Transverse colon (tissue), 4 donors: ENCODE data around the gene MED25. TPM values are rescaled to one million over a fixed set of nuclear protein-coding genes. Genes with fewer than 3 reads are reported as not detected.

ENCODE experiments used
- DNase-seq: peaks from one replicate; pipeline ENCODE4 v3.0.0-alpha.2; 2019
- H3K27ac ChIP-seq, 4 donors: fragments of 200-600 bp; sonication (generic); 2 replicates each; pipeline ENCODE4 v1.5.1; 2016 to 2018; ENCODE audit warnings: inconsistent platforms in 4 of 4
- H3K27me3 ChIP-seq: fragments of 200-600 bp; sonication (generic); 2 replicates; pipeline ENCODE4 v1.5.1; 2017; ENCODE audit warnings: inconsistent platforms
- H3K36me3 ChIP-seq, 4 donors: fragments of 200-600 bp; sonication (generic); 2 replicates each; pipeline ENCODE4 v1.5.1; 2017 to 2019; ENCODE audit warnings: inconsistent platforms in 4 of 4
- H3K4me1 ChIP-seq, 4 donors: fragments of 200-600 bp; sonication (generic); 2 replicates each; pipeline ENCODE4 v1.5.1; 2017 to 2020; ENCODE audit warnings: inconsistent platforms in 4 of 4
- H3K4me3 ChIP-seq, 4 donors: fragments of 200-600 bp; sonication (generic); 1 replicate in 1 of 4; 2 replicates in 3 of 4; pipeline versions ENCODE4 v1.5.1 to v1.6.1; 2017 to 2019; ENCODE audit warnings: inconsistent platforms in 4 of 4
- H3K9me3 ChIP-seq, 2 donors: fragments of 200-600 bp; sonication (generic); 2 replicates each; pipeline ENCODE4 v1.5.1; 2017 to 2019; ENCODE audit warnings: inconsistent platforms in 2 of 2
- CTCF ChIP-seq, 5 experiments: fragments of 200-600 bp in 3 of 5; fragments of 450-650 bp in 2 of 5; sonication (generic) in 3 of 5; IDR thresholded peaks; 1 replicate in 2 of 5; 2 replicates in 3 of 5; pipeline ENCODE4 v1.5.1; 2016 to 2017; ENCODE audit warnings: antibody characterized with exemption in 5 of 5, inconsistent platforms in 3 of 5, mild to moderate bottlenecking in 2 of 5, moderate library complexity in 1 of 5
- EP300 ChIP-seq: sonication (generic); formaldehyde crosslinking; IDR thresholded peaks from one replicate; pipeline ENCODE4 v1.6.1; 2017; ENCODE audit warnings: antibody characterized with exemption, low read depth
- POLR2A ChIP-seq: fragments of 450-650 bp; IDR thresholded peaks from one replicate; pipeline ENCODE4 v1.6.1; 2016; ENCODE audit warnings: antibody characterized with exemption, mild to moderate bottlenecking, moderate library complexity
- POLR2AphosphoS5 ChIP-seq, 3 donors: sonication (generic); formaldehyde crosslinking; IDR thresholded peaks; one replicate each; pipeline ENCODE4 v1.6.1; 2016; ENCODE audit warnings: antibody characterized with exemption in 3 of 3
- WGBS, 2 donors: methylation state at CpG; one replicate each; pipeline ENCODE4 v1.1.5; 2018; ENCODE audit warnings: low coverage in 1 of 2; 5-methylcytosine and 5-hydroxymethylcytosine counted together
- in situ Hi-C, 4 donors: fragments of 200-750 bp; cut with MboI; loops; one replicate each; pipeline versions ENCODE4 v1.15.0 to v1.15.1; 2017; ENCODE audit warnings: low sequenced_read_pairs in 3 of 4, low pct_ligation_motif_present in 1 of 4, low pct_unique_long_range_greater_than_20kb in 1 of 4
- intact Hi-C: fragments of 100-400 bp; cut with DNase I; formaldehyde crosslinking; loops from one replicate; pipeline ENCODE4 v1.15.1; 2023; ENCODE audit warnings: low total_unique reads
- total RNA-seq, 4 donors: library from RNA; depleted of rRNA; stranded (reverse); fragments of >200 nt; gene quantifications; one replicate each; pipeline ENCODE4 v1.1.0, GENCODE V29; 2016

MED25 gene
- total RNA-seq, 4 donors from 2014 or later, result 26.9 to 46.6 (median 38.7) TPM

- intact Hi-C loops, result no loop called here
- Histone ChIP-seq H3K9me3 (no peaks in the 10 kb centered on the region), H3K27me3 (no peaks in the 10 kb centered on the region), H3K36me3 (peaks cover 0 to 7% (median 0%) of the 10 kb centered on the region in 4 donors), H3K4me1 (no peaks in the 10 kb centered on the region), H3K4me3 (no peak overlapping the region), H3K27ac (no peak overlapping the region)
- in situ Hi-C loops, result no loop called here
- DNase-seq, result no peak
- 82 to 92% methylated on average over 6 to 17 of the region's 17 CpGs for WGBS, 2 donors
- TF ChIP-seq EP300 (no peak), POLR2AphosphoS5 (IDR thresholded peaks at IDR 0.05) (no peak), CTCF (IDR thresholded peaks at IDR 0.05) (no peak), POLR2A (no peak)
Measured at GRCh38 chr19:49840736-49841249, 22.7 kb downstream of the MED25 start.

GRCh38 chr19:49843265-49843664, 25.2 kb downstream of the MED25 start:
- Histone ChIP-seq H3K27me3 (no peaks in the 10 kb centered on the region), H3K36me3 (no peaks in the 10 kb centered on the region), H3K9me3 (no peaks in the 10 kb centered on the region), H3K4me3 (no peak overlapping the region), H3K4me1 (no peaks in the 10 kb centered on the region), H3K27ac (no peak overlapping the region)
- DNase-seq, result no peak
- 67 to 80% methylated on average over 2 to 3 of the region's 3 CpGs for WGBS, 2 donors
- in situ Hi-C loops (no loop called here), intact Hi-C loops (no loop called here)
- TF ChIP-seq CTCF (IDR thresholded peaks at IDR 0.05) (no peak), EP300 (no peak), POLR2A (no peak), POLR2AphosphoS5 (IDR thresholded peaks at IDR 0.05) (no peak)

- Histone ChIP-seq H3K9me3 (no peaks in the 10 kb centered on the region), H3K36me3 (no peaks in the 10 kb centered on the region), H3K27ac (no peak overlapping the region), H3K4me1 (peaks cover 0 to under 1% (median 0%) of the 10 kb centered on the region in 4 donors), H3K27me3 (no peaks in the 10 kb centered on the region), H3K4me3 (no peak overlapping the region)
- 78% methylated on average over 7 to 18 of the region's 18 CpGs for WGBS, 2 donors
- DNase-seq, result no peak
- TF ChIP-seq EP300 (no peak), CTCF (IDR thresholded peaks at IDR 0.05) (no peak), POLR2AphosphoS5 (IDR thresholded peaks at IDR 0.05) (no peak), POLR2A (no peak)
- intact Hi-C loops (no loop called here), in situ Hi-C loops (no loop called here)
Measured at GRCh38 chr19:49844138-49845095, 26.3 kb downstream of the MED25 start.

GRCh38 chr19:49845414-49845813, 27.3 kb downstream of the MED25 start:
- 67 to 70% methylated on average over 1 to 3 of the region's 3 CpGs for WGBS, 2 donors
- TF ChIP-seq POLR2A, result no peak
- TF ChIP-seq CTCF (IDR thresholded peaks at IDR 0.05), result no peak
- Histone ChIP-seq H3K36me3 (no peaks in the 10 kb centered on the region), H3K4me3 (no peak overlapping the region), H3K27me3 (no peaks in the 10 kb centered on the region), H3K9me3 (no peaks in the 10 kb centered on the region), H3K4me1 (peaks cover 0 to 9% (median 5%) of the 10 kb centered on the region in 4 donors), H3K27ac (no peak overlapping the region)
- in situ Hi-C loops, result no loop called here
- DNase-seq, result no peak
- intact Hi-C loops, result no loop called here
